ENCODE data around the gene ERF.

ERF gene

GRCh38 chr19:42295831-42296525 is 41.0 kb upstream of the ERF start:
- Mint-ChIP-seq H3K4me3 (no peak overlapping the region), H3K36me3 (ENCODE audit: low read depth) (peaks cover 39% of the 10 kb centered on the region), H3K27ac (peak overlapping the region in 1 of 3 experiments; percentile 53), H3K27me3 (ENCODE audit: low read depth) (no peaks in the 10 kb centered on the region), H3K9me3 (no peaks in the 10 kb centered on the region), H3K4me1 (peaks cover 13% of the 10 kb centered on the region)
- TF ChIP-seq CTCF (IDR thresholded peaks at IDR 0.05; ENCODE audit: unreplicated experiment in 3 of 3) = peak; percentile 86 to 96 (median 86)

DNA sequence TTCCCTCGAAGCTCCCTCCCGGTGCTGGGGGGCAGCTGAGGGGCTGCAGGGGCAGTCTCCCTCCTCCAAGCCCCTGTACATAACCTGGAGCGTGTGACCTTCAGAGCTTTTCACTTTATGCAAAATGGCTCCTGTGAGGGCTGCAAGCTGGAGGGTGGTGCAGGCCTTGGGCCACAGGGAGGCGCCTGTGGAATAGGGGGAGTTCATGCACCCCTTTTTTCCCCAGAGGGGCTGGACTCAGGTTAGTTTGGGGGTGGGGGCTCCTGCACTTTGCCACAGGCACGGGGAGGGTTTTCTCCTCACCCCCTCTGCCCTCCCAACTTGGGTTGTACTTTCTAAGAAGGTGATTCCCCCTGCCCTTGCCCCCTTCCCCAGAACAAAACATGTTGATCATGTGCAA is 40.4 kb upstream of the ERF start:
- no peaks in the 10 kb centered on the region for H3K9me3 Mint-ChIP-seq
- H3K27ac Mint-ChIP-seq = peak overlapping the region in 1 of 3 experiments; percentile 53
- H3K4me1 Mint-ChIP-seq = peaks cover 13% of the 10 kb centered on the region
- no peaks in the 10 kb centered on the region for H3K27me3 Mint-ChIP-seq (ENCODE audit: low read depth)
- no peak for TF ChIP-seq CTCF (IDR thresholded peaks at IDR 0.05; ENCODE audit: unreplicated experiment in 3 of 3)
- H3K36me3 Mint-ChIP-seq (ENCODE audit: low read depth) = peaks cover 39% of the 10 kb centered on the region
- H3K4me3 Mint-ChIP-seq = no peak overlapping the region

GRCh38 chr19:42294471-42295137 is 39.7 kb upstream of the ERF start:
- no peak for TF ChIP-seq CTCF (IDR thresholded peaks at IDR 0.05; ENCODE audit: unreplicated experiment in 3 of 3)
- H3K9me3 Mint-ChIP-seq = no peaks in the 10 kb centered on the region
- H3K4me1 Mint-ChIP-seq = peaks cover 13% of the 10 kb centered on the region
- peak overlapping the region in 1 of 3 experiments; percentile 90 for H3K27ac Mint-ChIP-seq
- no peak overlapping the region for H3K4me3 Mint-ChIP-seq
- H3K36me3 Mint-ChIP-seq (ENCODE audit: low read depth) = peaks cover 32% of the 10 kb centered on the region
- H3K27me3 Mint-ChIP-seq (ENCODE audit: low read depth) = no peaks in the 10 kb centered on the region

GRCh38 chr19:42293948-42294347 is 39.0 kb upstream of the ERF start:
- H3K27me3 Mint-ChIP-seq (ENCODE audit: low read depth) = no peaks in the 10 kb centered on the region
- no peaks in the 10 kb centered on the region for H3K9me3 Mint-ChIP-seq
- H3K4me3 Mint-ChIP-seq = no peak overlapping the region
- no peak for TF ChIP-seq CTCF (IDR thresholded peaks at IDR 0.05; ENCODE audit: unreplicated experiment in 3 of 3)
- peak overlapping the region in 1 of 3 experiments; percentile 90 for H3K27ac Mint-ChIP-seq
- peaks cover 31% of the 10 kb centered on the region for H3K36me3 Mint-ChIP-seq (ENCODE audit: low read depth)
- peaks cover 13% of the 10 kb centered on the region for H3K4me1 Mint-ChIP-seq

DNA sequence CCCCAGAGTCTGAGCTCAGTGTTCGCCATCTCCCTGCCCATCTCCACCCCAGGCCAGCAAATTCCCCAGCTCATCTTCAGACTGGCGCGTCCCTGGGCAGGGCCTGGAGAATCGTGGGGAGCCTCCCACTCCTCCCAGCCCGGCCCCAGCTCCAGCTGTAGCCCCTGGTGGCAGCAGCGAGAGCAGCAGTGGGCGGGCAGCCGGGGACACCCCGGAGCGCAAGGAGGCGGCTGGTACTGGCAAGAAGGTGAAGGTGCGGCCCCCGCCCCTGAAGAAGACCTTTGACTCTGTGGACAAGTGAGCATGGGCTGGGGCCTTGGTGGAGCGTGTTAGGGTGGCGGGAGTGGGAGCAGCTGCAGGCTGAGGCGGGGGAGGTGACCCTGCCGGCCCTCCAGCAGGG is 38.6 kb upstream of the ERF start:
- Mint-ChIP-seq H3K27me3 (ENCODE audit: low read depth) (no peaks in the 10 kb centered on the region), H3K27ac (peak overlapping the region; percentile 85 to 92 (median 90)), H3K4me1 (peaks cover 13% of the 10 kb centered on the region), H3K4me3 (peak overlapping the region in 2 of 3 experiments; percentile 61 to 64), H3K36me3 (ENCODE audit: low read depth) (peaks cover 31% of the 10 kb centered on the region), H3K9me3 (no peaks in the 10 kb centered on the region)
- TF ChIP-seq CTCF (IDR thresholded peaks at IDR 0.05; ENCODE audit: unreplicated experiment in 3 of 3) = peak; percentile 39 to 48 (median 40)
